Cardiac muscle cell (in vitro differentiated cells and primary cell): Measurements from ENCODE around the gene NCBP3. TPM values are rescaled to one million over a fixed set of nuclear protein-coding genes. Genes with fewer than 3 reads are reported as not detected.

Experiments used
- DNase-seq, 2 donors: peaks; one replicate each; pipeline versions ENCODE4 v3.0.0 to v3.0.0-alpha.2; 2010 to 2017; ENCODE audit warnings: low read depth in 1 of 2, low spot score in 1 of 2
- H3K27ac ChIP-seq: fragments of 200-600 bp; sonication (generic); 2 replicates; pipeline ENCODE4 v1.5.1; 2016
- H3K27me3 ChIP-seq: fragments of 200-600 bp; sonication (generic); 2 replicates; pipeline ENCODE4 v1.6.0; 2016; ENCODE audit warnings: control low read depth
- H3K36me3 ChIP-seq: fragments of 200-600 bp; sonication (generic); 2 replicates; pipeline ENCODE4 v1.5.1; 2016; ENCODE audit warnings: control low read depth
- H3K4me1 ChIP-seq: fragments of 200-600 bp; sonication (generic); 2 replicates; pipeline ENCODE4 v1.8.1; 2017; ENCODE audit warnings: low read depth, mild to moderate bottlenecking, mixed run types
- H3K4me3 ChIP-seq: fragments of 200-600 bp; sonication (generic); 2 replicates; pipeline ENCODE4 v1.5.1; 2016; ENCODE audit warnings: mild to moderate bottlenecking
- H3K9me3 ChIP-seq: fragments of 200-600 bp; sonication (generic); 2 replicates; pipeline ENCODE4 v1.5.1; 2017; ENCODE audit warnings: low read depth, mild to moderate bottlenecking, control low read depth
- polyA plus RNA-seq: library from polyadenylated mRNA; unstranded; fragments of >200 nt; fragmentation: Nextera tagmentation; extraction: Ambion mirVana; gene quantifications from 2 replicates; pipeline ENCODE4 v1.2.1, GENCODE V29; 2016
- total RNA-seq: library from RNA; depleted of rRNA; stranded (reverse); fragments of >200 nt; gene quantifications from 2 replicates; pipeline ENCODE4 v1.2.3, GENCODE V29; 2016
- TF ChIP-seq, protein P1 (sequence below): IDR thresholded peaks from 2 replicates; pipeline ENCODE4 v1.5.1; 2012; ENCODE audit warnings: low read depth, mild to moderate bottlenecking, low read length

The NCBP3 gene
- total and polyA plus RNA-seq, 2 experiments from 2014 or later = 27.0 to 32.2 TPM

- Histone ChIP-seq H3K36me3 (no peaks in the 10 kb centered on the region), H3K4me1 (no peaks in the 10 kb centered on the region), H3K9me3 (no peaks in the 10 kb centered on the region), H3K4me3 (no peak overlapping the region), H3K27me3 (no peaks in the 10 kb centered on the region), H3K27ac (no peak overlapping the region)
- TF ChIP-seq, protein P1, sequence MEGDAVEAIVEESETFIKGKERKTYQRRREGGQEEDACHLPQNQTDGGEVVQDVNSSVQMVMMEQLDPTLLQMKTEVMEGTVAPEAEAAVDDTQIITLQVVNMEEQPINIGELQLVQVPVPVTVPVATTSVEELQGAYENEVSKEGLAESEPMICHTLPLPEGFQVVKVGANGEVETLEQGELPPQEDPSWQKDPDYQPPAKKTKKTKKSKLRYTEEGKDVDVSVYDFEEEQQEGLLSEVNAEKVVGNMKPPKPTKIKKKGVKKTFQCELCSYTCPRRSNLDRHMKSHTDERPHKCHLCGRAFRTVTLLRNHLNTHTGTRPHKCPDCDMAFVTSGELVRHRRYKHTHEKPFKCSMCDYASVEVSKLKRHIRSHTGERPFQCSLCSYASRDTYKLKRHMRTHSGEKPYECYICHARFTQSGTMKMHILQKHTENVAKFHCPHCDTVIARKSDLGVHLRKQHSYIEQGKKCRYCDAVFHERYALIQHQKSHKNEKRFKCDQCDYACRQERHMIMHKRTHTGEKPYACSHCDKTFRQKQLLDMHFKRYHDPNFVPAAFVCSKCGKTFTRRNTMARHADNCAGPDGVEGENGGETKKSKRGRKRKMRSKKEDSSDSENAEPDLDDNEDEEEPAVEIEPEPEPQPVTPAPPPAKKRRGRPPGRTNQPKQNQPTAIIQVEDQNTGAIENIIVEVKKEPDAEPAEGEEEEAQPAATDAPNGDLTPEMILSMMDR = no peak
- DNase-seq = no peak
Measured at GRCh38 chr17:3754066-3754457, 92.0 kb downstream of the NCBP3 start.

DNA sequence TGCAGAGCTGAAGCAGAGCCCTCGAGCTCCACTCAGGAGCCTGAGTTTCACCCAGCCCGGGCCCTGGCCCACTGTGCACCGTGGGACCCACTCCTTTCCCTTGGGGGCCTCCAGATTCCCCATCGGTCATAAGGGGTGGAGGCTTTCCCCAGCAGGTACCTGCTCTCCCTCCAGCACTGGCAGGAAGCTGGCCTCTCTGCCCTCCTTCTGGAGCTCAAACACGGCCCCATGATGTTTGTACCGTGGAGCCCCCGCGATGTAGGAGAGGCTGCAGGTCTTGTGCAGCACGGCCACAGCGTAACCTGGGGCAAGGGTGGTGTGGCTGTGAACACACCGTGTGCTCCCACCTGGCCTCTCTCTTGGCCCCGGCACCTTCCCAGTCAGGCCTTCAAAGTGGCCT, 92.4 kb downstream of the NCBP3 start:
- TF ChIP-seq, protein P1 = no peak
- Histone ChIP-seq H3K4me3 (no peak overlapping the region), H3K27me3 (no peaks in the 10 kb centered on the region), H3K9me3 (no peaks in the 10 kb centered on the region), H3K36me3 (no peaks in the 10 kb centered on the region), H3K27ac (no peak overlapping the region), H3K4me1 (no peaks in the 10 kb centered on the region)
- no peak for DNase-seq

Other genes with a start within 250 kb of the NCBP3 start
- 5.4 and 7.1 TPM in 2 replicates for gene TRPV1, start 236.8 kb downstream of the NCBP3 start, total RNA-seq
- gene TRPV1, start 236.8 kb downstream of the NCBP3 start, polyA plus RNA-seq = 4.0 and 5.0 TPM in 2 replicates
- gene SHPK, start 210.0 kb downstream of the NCBP3 start, total RNA-seq = 6.1 and 8.8 TPM in 2 replicates
- 3.6 and 5.0 TPM in 2 replicates for gene SHPK, start 210.0 kb downstream of the NCBP3 start, polyA plus RNA-seq
- gene CTNS, start 209.5 kb downstream of the NCBP3 start, total RNA-seq = 17.0 and 21.1 TPM in 2 replicates
- 13.5 and 17.8 TPM in 2 replicates for gene CTNS, start 209.5 kb downstream of the NCBP3 start, polyA plus RNA-seq
- gene TAX1BP3, start 177.7 kb downstream of the NCBP3 start, total RNA-seq = 141 and 232 TPM in 2 replicates
- 155 and 286 TPM in 2 replicates for gene TAX1BP3, start 177.7 kb downstream of the NCBP3 start, polyA plus RNA-seq
- 56.0 and 91.8 TPM in 2 replicates for gene EMC6, start 177.4 kb downstream of the NCBP3 start, total RNA-seq
- gene EMC6, start 177.4 kb downstream of the NCBP3 start, polyA plus RNA-seq = 154 and 165 TPM in 2 replicates
- 0.09 and 0.46 TPM in 2 replicates for gene P2RX5, start 150.1 kb downstream of the NCBP3 start, total RNA-seq
- 0.46 TPM in 1 of 2 replicates, not detected in the other for gene P2RX5, start 150.1 kb downstream of the NCBP3 start, polyA plus RNA-seq
- 2.4 and 10.8 TPM in 2 replicates for gene HASPIN, start 122.3 kb downstream of the NCBP3 start, total RNA-seq
- 0.87 and 3.3 TPM in 2 replicates for gene HASPIN, start 122.3 kb downstream of the NCBP3 start, polyA plus RNA-seq
- gene ITGAE, start 45.1 kb downstream of the NCBP3 start, total RNA-seq = 15.6 and 18.1 TPM in 2 replicates
- 66.1 and 86.6 TPM in 2 replicates for gene ITGAE, start 45.1 kb downstream of the NCBP3 start, polyA plus RNA-seq
- 9.9 and 12.4 TPM in 2 replicates for gene CAMKK1, start 46.8 kb upstream of the NCBP3 start, total RNA-seq
- 6.5 and 7.7 TPM in 2 replicates for gene CAMKK1, start 46.8 kb upstream of the NCBP3 start, polyA plus RNA-seq
- gene P2RX1, start 70.2 kb upstream of the NCBP3 start, total RNA-seq = 1.9 and 3.2 TPM in 2 replicates
- gene P2RX1, start 70.2 kb upstream of the NCBP3 start, polyA plus RNA-seq = 1.8 and 3.6 TPM in 2 replicates
- 1.9 and 6.9 TPM in 2 replicates for gene ATP2A3, start 118.2 kb upstream of the NCBP3 start, total RNA-seq
- 4.2 and 15.8 TPM in 2 replicates for gene ATP2A3, start 118.2 kb upstream of the NCBP3 start, polyA plus RNA-seq